Thyroid gland (tissue), 4 donors: ENCODE results near the gene HOXD8.

ENCODE experiments used
- POLR2A ChIP-seq, 2 donors: fragments of 450-650 bp; IDR thresholded peaks; one replicate each; pipeline ENCODE4 v1.6.1; 2017; ENCODE audit warnings: antibody characterized with exemption in 2 of 2, mild to moderate bottlenecking in 2 of 2, moderate library complexity in 1 of 2
- TF ChIP-seq, protein P1 (sequence below), 6 experiments: fragments of 200-600 bp in 3 of 6; fragments of 450-650 bp in 3 of 6; sonication (generic) in 3 of 6; IDR thresholded peaks; one replicate each; pipeline ENCODE4 v1.5.1; 2016 to 2019; ENCODE audit warnings: antibody characterized with exemption in 6 of 6, mild to moderate bottlenecking in 2 of 6, inconsistent platforms in 1 of 6, moderate library complexity in 1 of 6

DNA sequence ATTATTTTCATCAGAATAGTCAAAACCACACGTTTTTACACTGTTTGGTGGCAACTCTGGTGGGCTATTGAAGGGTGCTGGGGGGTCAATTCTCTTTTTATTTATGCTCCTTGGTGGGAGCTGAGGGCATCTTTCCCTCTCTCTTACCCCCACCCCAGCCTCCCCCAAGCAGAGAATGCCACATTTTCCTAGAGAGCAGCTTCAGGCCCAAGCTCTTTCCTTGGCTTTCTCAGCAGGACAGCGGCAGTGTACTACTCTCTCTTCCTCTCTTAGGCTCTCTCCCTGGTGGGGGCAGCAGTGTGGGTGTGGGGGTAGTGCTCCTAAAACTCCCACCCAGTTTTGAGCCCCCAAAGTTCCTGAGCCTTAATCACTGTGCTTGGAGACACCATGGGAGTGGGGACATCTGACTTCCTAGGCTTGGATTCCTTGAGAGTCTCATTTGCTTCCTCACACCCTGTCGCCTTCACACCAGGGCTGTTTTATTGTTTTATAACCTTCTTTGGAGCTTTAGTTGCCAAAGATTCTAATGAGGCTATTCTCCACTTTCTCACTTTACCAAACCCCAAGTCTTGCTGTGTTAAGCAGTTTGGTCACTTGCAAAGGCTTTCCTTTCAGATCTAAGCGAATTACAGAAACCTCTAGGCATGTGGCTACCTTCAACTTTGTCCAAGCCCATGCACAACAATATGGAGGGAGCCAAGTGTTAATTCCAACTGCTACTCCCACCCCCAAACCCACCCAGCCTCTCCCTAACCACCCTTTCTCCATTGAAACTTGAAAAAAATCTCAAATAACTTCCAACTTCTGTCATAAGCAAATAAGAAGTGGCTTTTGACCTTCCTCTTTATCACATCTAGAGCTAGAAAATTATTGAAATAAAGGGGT, 15.8 kb downstream of the HOXD8 start:
- TF ChIP-seq, protein P1, sequence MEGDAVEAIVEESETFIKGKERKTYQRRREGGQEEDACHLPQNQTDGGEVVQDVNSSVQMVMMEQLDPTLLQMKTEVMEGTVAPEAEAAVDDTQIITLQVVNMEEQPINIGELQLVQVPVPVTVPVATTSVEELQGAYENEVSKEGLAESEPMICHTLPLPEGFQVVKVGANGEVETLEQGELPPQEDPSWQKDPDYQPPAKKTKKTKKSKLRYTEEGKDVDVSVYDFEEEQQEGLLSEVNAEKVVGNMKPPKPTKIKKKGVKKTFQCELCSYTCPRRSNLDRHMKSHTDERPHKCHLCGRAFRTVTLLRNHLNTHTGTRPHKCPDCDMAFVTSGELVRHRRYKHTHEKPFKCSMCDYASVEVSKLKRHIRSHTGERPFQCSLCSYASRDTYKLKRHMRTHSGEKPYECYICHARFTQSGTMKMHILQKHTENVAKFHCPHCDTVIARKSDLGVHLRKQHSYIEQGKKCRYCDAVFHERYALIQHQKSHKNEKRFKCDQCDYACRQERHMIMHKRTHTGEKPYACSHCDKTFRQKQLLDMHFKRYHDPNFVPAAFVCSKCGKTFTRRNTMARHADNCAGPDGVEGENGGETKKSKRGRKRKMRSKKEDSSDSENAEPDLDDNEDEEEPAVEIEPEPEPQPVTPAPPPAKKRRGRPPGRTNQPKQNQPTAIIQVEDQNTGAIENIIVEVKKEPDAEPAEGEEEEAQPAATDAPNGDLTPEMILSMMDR (IDR thresholded peaks at IDR 0.05): no peak
- TF ChIP-seq POLR2A (IDR thresholded peaks at IDR 0.05): no peak
